Kidney (tissue), 14 donors: ENCODE data around the gene C13orf46. TPM values are rescaled to one million over a fixed set of nuclear protein-coding genes. Genes with fewer than 3 reads are reported as not detected.
A peak's percentile ranks its signal among the peaks of the same experiment; 100 is the strongest.

ENCODE experiments used
- DNase-seq, 5 donors: peaks; one replicate each; pipeline ENCODE4 v3.0.0-alpha.2; 2013 to 2020
- FAIRE-seq: peaks from 2 replicates; lab custom pipeline; 2012; peaks lifted over from hg19 to GRCh38; lab: Jason Lieb, UNC
- H3K27ac ChIP-seq, 2 donors: one replicate each; pipeline ENCODE4 v1.7.0; 2013; ENCODE audit warnings: low read depth in 2 of 2, low read length in 2 of 2, inconsistent platforms in 1 of 2
- H3K27me3 ChIP-seq: one replicate; pipeline ENCODE4 v1.7.1; 2013; ENCODE audit warnings: low read length, inconsistent platforms; ENCODE audit not compliant: control insufficient read depth, insufficient read depth
- H3K36me3 ChIP-seq, 3 donors: one replicate each; pipeline versions ENCODE4 v1.7.0 to v1.7.1; 2013; ENCODE audit warnings: low read length in 3 of 3, control low read depth in 1 of 3, inconsistent platforms in 1 of 3; ENCODE audit not compliant: insufficient read depth in 3 of 3, control insufficient read depth in 2 of 3
- H3K4me1 ChIP-seq, 3 donors: one replicate each; pipeline versions ENCODE4 v1.7.0 to v1.7.1; 2013; ENCODE audit warnings: low read length in 3 of 3, inconsistent platforms in 1 of 3, low read depth in 1 of 3; ENCODE audit not compliant: control insufficient read depth in 2 of 3, insufficient read depth in 2 of 3
- H3K4me3 ChIP-seq, 3 donors: one replicate each; pipeline versions ENCODE4 v1.7.0 to v1.8.1; 2013; ENCODE audit warnings: low read length in 3 of 3, control low read depth in 1 of 3, inconsistent platforms in 1 of 3
- H3K9ac ChIP-seq, 3 donors: one replicate each; pipeline versions ENCODE4 v1.7.0 to v1.7.1; 2013; ENCODE audit warnings: low read length in 3 of 3, control low read depth in 1 of 3, inconsistent platforms in 1 of 3
- H3K9me3 ChIP-seq, 3 donors: one replicate each; pipeline versions ENCODE4 v1.7.0 to v1.7.1; 2013; ENCODE audit warnings: low read length in 3 of 3, control low read depth in 1 of 3, inconsistent platforms in 1 of 3; ENCODE audit not compliant: control insufficient read depth in 2 of 3, insufficient read depth in 1 of 3
- intact Hi-C: fragments of 100-400 bp; cut with DNase I; formaldehyde crosslinking; loops from one replicate; pipeline ENCODE4 v1.11.1; 2022
- polyA plus RNA-seq: library from polyadenylated mRNA; stranded (reverse); fragments of 350-450 nt; fragmentation: Illumina TruSeq; extraction: RNeasy Lipid Tissue Mini Kit (QIAGEN cat#74804); gene quantifications from one replicate; pipeline ENCODE4 v1.2.3, GENCODE V29; 2014; ENCODE audit warnings: low read depth, low replicate concordance; ENCODE audit not compliant: insufficient read depth
- total RNA-seq: library from RNA; stranded (reverse); fragmentation: NEBNext Ultra II Directional; extraction: Animal tissue kit (Norgen Biotek cat#: 25700); gene quantifications from one replicate; pipeline ENCODE4 v1.2.1, GENCODE V29; 2021
- TF ChIP-seq, protein P1 (sequence below): IDR thresholded peaks from 3 replicates; pipeline ENCODE4 v1.5.1; 2012; ENCODE audit warnings: mild to moderate bottlenecking, moderate library complexity, borderline replicate concordance; ENCODE audit not compliant: insufficient read depth; ENCODE audit errors: extremely low read depth
- donor health status: control.
- donor health status: control.
- donor health status: control.
- donor health status: control.
- donor health status: control.
- donor health status: DM: yes; HTN: yes; CAD: no.
- donor health status: Normal renal cell carcinoma (clear cell type).

C13orf46 gene
- total and polyA plus RNA-seq, 2 donors from 2014 or later, result 1.1 TPM; not detected in 1

DNA sequence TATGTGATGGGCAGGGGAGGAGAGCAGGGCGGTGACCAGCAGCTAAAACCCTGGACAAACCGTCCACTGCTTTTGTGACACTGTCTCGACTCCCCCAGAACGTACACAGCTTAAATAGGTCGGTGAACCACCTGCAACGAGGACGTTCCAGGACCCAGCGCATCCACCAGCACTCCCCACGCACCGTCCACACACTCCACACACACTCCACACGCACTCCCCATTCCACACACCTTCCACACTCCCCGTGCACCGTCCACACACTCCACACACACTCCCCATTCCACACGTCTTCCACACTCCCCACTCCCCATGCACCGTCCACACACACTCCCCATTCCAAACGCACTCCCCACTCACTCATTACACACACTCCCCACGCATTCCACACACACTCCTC, 38.3 kb upstream of the C13orf46 start:
- Histone ChIP-seq H3K4me3 (no peak overlapping the region), H3K9me3 (no peaks in the 10 kb centered on the region), H3K27me3 (no peaks in the 10 kb centered on the region), H3K4me1 (peaks cover 0 to 3% (median 0%) of the 10 kb centered on the region in 3 donors), H3K9ac (no peak overlapping the region), H3K36me3 (peaks cover 0 to 6% (median 0%) of the 10 kb centered on the region in 3 donors), H3K27ac (no peak overlapping the region)
- FAIRE-seq (no peak), DNase-seq (no peak)
- TF ChIP-seq, protein P1, sequence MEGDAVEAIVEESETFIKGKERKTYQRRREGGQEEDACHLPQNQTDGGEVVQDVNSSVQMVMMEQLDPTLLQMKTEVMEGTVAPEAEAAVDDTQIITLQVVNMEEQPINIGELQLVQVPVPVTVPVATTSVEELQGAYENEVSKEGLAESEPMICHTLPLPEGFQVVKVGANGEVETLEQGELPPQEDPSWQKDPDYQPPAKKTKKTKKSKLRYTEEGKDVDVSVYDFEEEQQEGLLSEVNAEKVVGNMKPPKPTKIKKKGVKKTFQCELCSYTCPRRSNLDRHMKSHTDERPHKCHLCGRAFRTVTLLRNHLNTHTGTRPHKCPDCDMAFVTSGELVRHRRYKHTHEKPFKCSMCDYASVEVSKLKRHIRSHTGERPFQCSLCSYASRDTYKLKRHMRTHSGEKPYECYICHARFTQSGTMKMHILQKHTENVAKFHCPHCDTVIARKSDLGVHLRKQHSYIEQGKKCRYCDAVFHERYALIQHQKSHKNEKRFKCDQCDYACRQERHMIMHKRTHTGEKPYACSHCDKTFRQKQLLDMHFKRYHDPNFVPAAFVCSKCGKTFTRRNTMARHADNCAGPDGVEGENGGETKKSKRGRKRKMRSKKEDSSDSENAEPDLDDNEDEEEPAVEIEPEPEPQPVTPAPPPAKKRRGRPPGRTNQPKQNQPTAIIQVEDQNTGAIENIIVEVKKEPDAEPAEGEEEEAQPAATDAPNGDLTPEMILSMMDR, result no peak
- intact Hi-C loops, result no loop called here

- H3K27ac ChIP-seq, result no peak overlapping the region
- FAIRE-seq (no peak), DNase-seq (peak in 1 of 5 donors; percentile 53)
- peaks cover 0 to 3% (median 0%) of the 10 kb centered on the region in 3 donors for H3K4me1 ChIP-seq
- H3K27me3 ChIP-seq, result no peaks in the 10 kb centered on the region
- H3K9me3 ChIP-seq, result no peaks in the 10 kb centered on the region
- H3K9ac ChIP-seq, result no peak overlapping the region
- H3K36me3 ChIP-seq, result peaks cover 0 to 6% (median 0%) of the 10 kb centered on the region in 3 donors
- TF ChIP-seq, protein P1, result no peak
- H3K4me3 ChIP-seq, result no peak overlapping the region
- intact Hi-C loops, result no loop called here
Measured at GRCh38 chr13:114011226-114011625, 37.4 kb upstream of the C13orf46 start.

GRCh38 chr13:114010401-114011101, 36.7 kb upstream of the C13orf46 start:
- no peak for FAIRE-seq

More at GRCh38 chr13:114010401-114011101, 36.7 kb upstream of the C13orf46 start:
- Histone ChIP-seq H3K27me3 (no peaks in the 10 kb centered on the region), H3K4me1 (peaks cover 0 to 2% (median 0%) of the 10 kb centered on the region in 3 donors), H3K9ac (no peak overlapping the region), H3K36me3 (peaks cover 0 to 6% (median 0%) of the 10 kb centered on the region in 3 donors), H3K27ac (no peak overlapping the region), H3K9me3 (no peaks in the 10 kb centered on the region), H3K4me3 (no peak overlapping the region)
- TF ChIP-seq, protein P1, result no peak
- intact Hi-C loops, result no loop called here
- DNase-seq, result peak in 1 of 5 donors; percentile 52
